Left lung (tissue), 10 donors: Measurements from ENCODE around the gene WARS2. TPM values are rescaled to one million over a fixed set of nuclear protein-coding genes. Genes with fewer than 3 reads are reported as not detected.

Experiments used
- ATAC-seq: fragments of 200-7000 bp; cut with Tn5 transposase; one replicate; pipeline ENCODE4 v1.9.1; 2020; ENCODE audit warnings: moderate library complexity
- DNase-seq, 4 donors: peaks; one replicate each; pipeline ENCODE4 v3.0.0-alpha.2; 2013 to 2020
- H3K27ac ChIP-seq, 2 donors: fragments of 200-600 bp; sonication (generic) in 1 of 2; one replicate each; pipeline versions ENCODE4 v1.5.0 to v1.8.0; 2020 to 2021
- H3K27me3 ChIP-seq, 2 donors: fragments of 200-600 bp; sonication (generic) in 1 of 2; one replicate each; pipeline versions ENCODE4 v1.5.0 to v1.8.0; 2020 to 2021
- H3K36me3 ChIP-seq, 2 donors: fragments of 200-600 bp; sonication (generic) in 1 of 2; one replicate each; pipeline versions ENCODE4 v1.5.0 to v1.8.0; 2020 to 2021
- H3K4me1 ChIP-seq, 2 donors: fragments of 200-600 bp; one replicate each; pipeline ENCODE4 v1.8.0; 2021
- H3K4me3 ChIP-seq, 2 donors: fragments of 200-600 bp; sonication (generic) in 1 of 2; one replicate each; pipeline versions ENCODE4 v1.5.0 to v1.8.0; 2020 to 2021; ENCODE audit warnings: mild to moderate bottlenecking in 1 of 2
- H3K9me3 ChIP-seq, 2 donors: fragments of 200-600 bp; sonication (generic) in 1 of 2; one replicate each; pipeline versions ENCODE4 v1.5.0 to v1.8.0; 2020 to 2021
- CTCF ChIP-seq, 2 donors: fragments of 200-600 bp; sonication (generic) in 1 of 2; IDR thresholded peaks; one replicate each; pipeline versions ENCODE4 v1.5.0 to v1.8.0; 2021; ENCODE audit warnings: antibody characterized with exemption in 2 of 2
- intact Hi-C, 2 donors: fragments of 100-400 bp; cut with DNase I; formaldehyde crosslinking; loops; one replicate each; pipeline versions ENCODE4 v1.11.2 to v1.14.2; 2022
- polyA plus RNA-seq, 6 donors: library from polyadenylated mRNA; unstranded; fragments of 120-200 nt; gene quantifications; one replicate each; pipeline ENCODE4 v1.2.1, GENCODE V29; 2013; ENCODE audit not compliant: insufficient read length in 6 of 6
- total RNA-seq, 2 donors: library from RNA; stranded (reverse); fragmentation: NEBNext Ultra II Directional; extraction: Animal tissue kit (Norgen Biotek cat#: 25700); gene quantifications; one replicate each; pipeline ENCODE4 v1.2.1, GENCODE V29; 2021
- donor health status: DM: no; HTN: yes; CAD: no.
- donor health status: DM: no; HTN: no; CAD: no.

The WARS2 gene
- total and polyA plus RNA-seq, 8 donors = 12.7 to 26.0 (median 19.6) TPM

- intact Hi-C loops = no loop called here
- no peak overlapping the region for H3K4me3 ChIP-seq
- no peaks in the 10 kb centered on the region for H3K27me3 ChIP-seq
- ATAC-seq (peak; percentile 53), DNase-seq (no peak)
- TF ChIP-seq CTCF (IDR thresholded peaks at IDR 0.05) = no peak
- no peaks in the 10 kb centered on the region for H3K36me3 ChIP-seq
- no peak overlapping the region for H3K27ac ChIP-seq
- no peaks in the 10 kb centered on the region for H3K4me1 ChIP-seq
- no peaks in the 10 kb centered on the region for H3K9me3 ChIP-seq
These were observed 43.1 kb downstream of the WARS2 start for GRCh38 chr1:119097380-119097779.

DNA sequence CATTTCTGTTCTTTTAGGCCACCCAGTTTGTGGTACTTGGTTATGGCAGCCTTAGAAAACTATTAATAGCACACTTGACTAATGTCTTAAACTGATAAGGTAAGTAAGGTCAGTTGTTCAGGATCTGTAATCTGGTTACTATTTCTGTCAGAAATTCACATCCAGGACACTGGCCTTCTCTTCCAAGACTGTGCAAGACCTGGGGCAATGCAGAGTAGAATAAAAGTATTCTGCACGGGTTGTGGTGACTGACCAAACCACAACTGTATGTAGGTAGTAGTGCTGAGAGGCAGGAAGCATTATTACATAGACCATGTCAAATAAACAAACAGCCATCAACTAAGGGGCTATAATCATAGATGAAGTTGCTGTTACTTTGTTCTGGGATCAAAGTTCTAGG lies 46.7 kb downstream of the WARS2 start:
- intact Hi-C loops = no loop called here
- H3K4me3 ChIP-seq = no peak overlapping the region
- no peak overlapping the region for H3K27ac ChIP-seq
- H3K36me3 ChIP-seq = no peaks in the 10 kb centered on the region
- no peak for TF ChIP-seq CTCF (IDR thresholded peaks at IDR 0.05)
- H3K27me3 ChIP-seq = no peaks in the 10 kb centered on the region
- H3K9me3 ChIP-seq = peaks cover 0 to 9% of the 10 kb centered on the region in 2 donors
- H3K4me1 ChIP-seq = no peaks in the 10 kb centered on the region
- ATAC-seq = no peak
- DNase-seq = no peak

GRCh38 chr1:119091618-119092017 lies 48.8 kb downstream of the WARS2 start:
- Histone ChIP-seq H3K36me3 (no peaks in the 10 kb centered on the region), H3K27me3 (no peaks in the 10 kb centered on the region), H3K4me3 (no peak overlapping the region), H3K27ac (no peak overlapping the region), H3K4me1 (no peaks in the 10 kb centered on the region), H3K9me3 (peaks cover 0 to 9% of the 10 kb centered on the region in 2 donors)
- no peak for ATAC-seq
- intact Hi-C loops = no loop called here
- no peak for DNase-seq
- no peak for TF ChIP-seq CTCF (IDR thresholded peaks at IDR 0.05)

DNA sequence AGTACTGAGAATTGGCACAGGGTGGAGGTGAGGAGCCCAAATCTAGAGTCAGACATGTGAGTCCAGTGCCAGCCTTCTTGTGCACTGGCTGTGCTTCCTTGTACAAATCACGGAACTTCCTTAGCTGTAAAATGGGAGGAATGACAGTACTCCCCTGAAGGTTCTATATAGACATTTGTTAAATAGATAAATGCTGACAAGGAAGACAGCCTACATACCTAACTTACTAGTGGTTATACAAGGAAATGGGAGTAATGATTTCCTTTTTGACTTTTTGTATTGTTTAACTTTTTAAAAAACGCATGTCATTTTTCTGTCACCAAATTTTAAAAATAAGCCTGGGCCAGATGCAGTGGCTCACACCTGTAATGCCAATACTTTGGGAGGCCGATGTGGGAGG lies 50.2 kb downstream of the WARS2 start:
- H3K4me3 ChIP-seq = no peak overlapping the region
- TF ChIP-seq CTCF (IDR thresholded peaks at IDR 0.05) = no peak
- H3K9me3 ChIP-seq = peaks cover 0 to 9% of the 10 kb centered on the region in 2 donors
- no peaks in the 10 kb centered on the region for H3K36me3 ChIP-seq
- intact Hi-C loops = no loop called here
- H3K4me1 ChIP-seq = no peaks in the 10 kb centered on the region
- ATAC-seq = no peak
- DNase-seq = no peak
- H3K27ac ChIP-seq = no peak overlapping the region
- no peaks in the 10 kb centered on the region for H3K27me3 ChIP-seq

DNA sequence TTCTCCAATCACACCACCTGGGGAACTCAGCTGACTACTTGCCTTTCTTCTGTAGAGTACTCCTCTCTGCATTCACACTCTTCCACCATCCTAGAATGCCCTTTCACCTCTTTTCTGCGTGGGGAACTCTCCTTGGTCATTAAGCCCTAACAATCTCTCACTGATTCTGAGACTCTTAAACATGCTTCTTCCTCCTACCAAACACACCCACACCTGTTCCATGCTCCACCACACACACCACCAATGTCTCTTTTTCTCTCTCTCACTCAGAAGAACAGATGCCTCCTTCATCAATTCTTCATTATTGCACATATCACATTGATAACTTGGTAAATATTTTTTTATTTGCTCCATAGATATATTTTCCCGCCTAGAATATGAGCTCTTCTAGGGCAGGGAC lies 53.6 kb downstream of the WARS2 start:
- ATAC-seq = no peak
- DNase-seq = no peak
- Histone ChIP-seq H3K4me3 (no peak overlapping the region), H3K27ac (no peak overlapping the region), H3K27me3 (no peaks in the 10 kb centered on the region), H3K4me1 (no peaks in the 10 kb centered on the region), H3K9me3 (peaks cover 0 to 11% of the 10 kb centered on the region in 2 donors), H3K36me3 (no peaks in the 10 kb centered on the region)
- intact Hi-C loops = no loop called here
- no peak for TF ChIP-seq CTCF (IDR thresholded peaks at IDR 0.05)
